PC-3 (cell line): ENCODE results near the gene CELF2. TPM values are rescaled to one million over a fixed set of nuclear protein-coding genes. Genes with fewer than 3 reads are reported as not detected.

Source experiments
- ATAC-seq: fragments of 200-7000 bp; cut with Tn5 transposase; 2 replicates; pipeline ENCODE4 v1.9.1; 2020; ENCODE audit warnings: mild to moderate bottlenecking, moderate library complexity
- BruUV-seq: library from RNA; stranded (reverse); fragments of 400-500 nt; replicated peaks from 2 replicates; lab custom pipeline; 2021; lab: Mats Ljungman, UMichigan
- CTCF ChIA-PET: fragments of 300-600 bp; sonication (Branson Sonifier 250); formaldehyde crosslinking; loops from one replicate; lab custom pipeline; 2022; ENCODE audit warnings: antibody characterized with exemption; lab: Charles Lee
- POLR2A ChIA-PET: fragments of 300-600 bp; sonication (Branson Sonifier 250); formaldehyde crosslinking; loops from one replicate; lab custom pipeline; 2022; ENCODE audit warnings: antibody characterized with exemption; ENCODE audit not compliant: unreplicated experiment; lab: Charles Lee
- DNase-seq: peaks from one replicate; pipeline ENCODE4 v3.0.0-alpha.2; 2015
- H2AFZ ChIP-seq: fragments of 300-600 bp; sonication (generic); 2 replicates; pipeline ENCODE4 v1.6.0; 2016; ENCODE audit warnings: antibody characterized with exemption, low read length
- H3F3A ChIP-seq: fragments of 300-600 bp; sonication (generic); one replicate; pipeline ENCODE4 v1.6.0; 2017; ENCODE audit warnings: antibody characterized with exemption, low read length, control low read depth, mild to moderate bottlenecking; ENCODE audit not compliant: unreplicated experiment
- H3K27ac ChIP-seq: fragments of 300-600 bp; sonication (generic); 2 replicates; pipeline ENCODE4 v1.5.1; 2016; ENCODE audit warnings: mild to moderate bottlenecking, low read length
- H3K27me3 ChIP-seq: fragments of 300-600 bp; sonication (generic); 2 replicates; pipeline ENCODE4 v1.6.1; 2016; ENCODE audit warnings: low read length, mixed read lengths
- H3K36me3 ChIP-seq: fragments of 300-600 bp; sonication (generic); 2 replicates; pipeline ENCODE4 v1.6.1; 2016; ENCODE audit warnings: low read depth, mixed run types, low read length, mixed read lengths
- H3K4me1 ChIP-seq: fragments of 300-600 bp; sonication (generic); 2 replicates; pipeline ENCODE4 v1.5.1; 2016; ENCODE audit warnings: low read length; ENCODE audit not compliant: insufficient read depth
- H3K4me2 ChIP-seq: fragments of 300-600 bp; sonication (generic); 2 replicates; pipeline ENCODE4 v1.6.0; 2016; ENCODE audit warnings: low read length
- H3K4me3 ChIP-seq: fragments of 300-600 bp; sonication (generic); 2 replicates; pipeline ENCODE4 v1.5.1; 2016; ENCODE audit warnings: mild to moderate bottlenecking, low read length, mixed read lengths
- H3K79me2 ChIP-seq: fragments of 300-600 bp; sonication (generic); 2 replicates; pipeline ENCODE4 v1.6.1; 2017; ENCODE audit warnings: low read length, mixed read lengths
- H3K9ac ChIP-seq: fragments of 300-600 bp; sonication (generic); 2 replicates; pipeline ENCODE4 v1.6.0; 2016; ENCODE audit warnings: mild to moderate bottlenecking, low read length
- H3K9me2 ChIP-seq: fragments of 300-600 bp; sonication (generic); replicated peaks from 2 replicates; pipeline ENCODE4 v1.6.1; 2016; ENCODE audit warnings: mixed run types, low read length, mixed read lengths
- H3K9me3 ChIP-seq: fragments of 300-600 bp; sonication (generic); 2 replicates; pipeline ENCODE4 v1.6.1; 2016; ENCODE audit warnings: low read length, mixed read lengths
- H4K20me1 ChIP-seq: fragments of 300-600 bp; sonication (generic); 2 replicates; pipeline ENCODE4 v1.6.1; 2016; ENCODE audit warnings: low read length, mixed read lengths
- EZH2 ChIP-seq: fragments of 300-600 bp; sonication (generic); IDR thresholded peaks from one replicate; pipeline ENCODE4 v1.6.1; 2017; ENCODE audit warnings: antibody characterized with exemption, mild to moderate bottlenecking, low read length; ENCODE audit not compliant: unreplicated experiment
- EZH2phosphoT487 ChIP-seq: fragments of 300-600 bp; sonication (generic); IDR thresholded peaks from 2 replicates; pipeline ENCODE4 v1.6.1; 2018; ENCODE audit warnings: mild to moderate bottlenecking, antibody characterized with exemption, low read length, borderline replicate concordance
- intact Hi-C: fragments of 100-400 bp; cut with micrococcal nuclease; formaldehyde crosslinking; loops from 2 replicates; pipeline ENCODE4 v1.9.0; 2023
- total RNA-seq: library from RNA; depleted of rRNA; stranded (reverse); fragments of >200 nt; gene quantifications from 2 replicates; pipeline ENCODE4 v1.2.3, GENCODE V29; 2014
- TF ChIP-seq, protein P1 (sequence below): fragments of 300-600 bp; sonication (generic); conservative IDR thresholded peaks from 2 replicates; pipeline ENCODE4 v1.5.1; 2017; ENCODE audit warnings: antibody characterized with exemption, low read depth, mild to moderate bottlenecking, low read length

Gene CELF2
- total RNA-seq, 1 experiment from 2014 or later = not detected

- CTCF ChIA-PET = no interaction called here
- BruUV-seq = no TSS peak
Observed at GRCh38 chr10:11066520-11066919, 48.8 kb downstream of the CELF2 start.

DNA sequence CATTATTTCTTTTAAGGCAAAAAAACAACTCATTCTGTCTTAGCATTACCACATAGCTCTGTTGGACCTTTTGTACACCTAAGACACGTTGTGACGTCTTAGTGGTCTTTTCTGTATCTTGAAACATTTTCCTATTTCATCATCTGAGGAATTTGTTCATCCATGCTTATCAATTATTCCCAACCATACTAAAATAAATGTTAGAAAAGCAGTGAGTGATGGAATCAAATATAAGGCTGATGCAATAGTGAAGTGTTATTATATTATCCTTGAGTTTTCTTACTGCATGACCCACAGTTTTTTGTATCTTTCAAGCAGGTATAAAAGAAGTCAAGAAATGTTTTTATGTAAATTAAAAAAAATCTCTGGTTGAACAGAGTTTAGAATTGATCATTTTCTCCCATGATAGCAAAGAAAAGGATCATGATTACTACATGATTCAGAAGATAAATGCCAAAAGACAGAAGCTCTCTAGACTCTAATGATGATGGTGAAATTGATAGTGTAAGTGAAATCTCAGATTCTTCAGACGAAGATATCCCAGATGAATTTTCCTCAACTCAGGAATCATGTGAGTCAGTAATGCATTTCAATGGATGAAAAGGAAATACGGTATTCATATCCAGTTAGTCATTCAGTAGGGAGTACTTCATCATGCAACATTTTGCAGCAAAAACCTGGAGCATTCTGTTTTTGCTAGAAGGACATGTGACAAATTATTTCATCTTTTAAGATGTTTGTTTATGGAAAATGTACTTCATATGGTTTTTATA, 51.4 kb downstream of the CELF2 start:
- no peaks in the 10 kb centered on the region for H3K36me3 ChIP-seq
- no TSS peak for BruUV-seq

More at GRCh38 chr10:11066520-11066919, 48.8 kb downstream of the CELF2 start:
- H3K4me3 ChIP-seq = no peak overlapping the region
- DNase-seq (no peak), ATAC-seq (no peak)
- intact Hi-C loops = no loop called here
- POLR2A ChIA-PET = no interaction called here
- TF ChIP-seq, protein P1, sequence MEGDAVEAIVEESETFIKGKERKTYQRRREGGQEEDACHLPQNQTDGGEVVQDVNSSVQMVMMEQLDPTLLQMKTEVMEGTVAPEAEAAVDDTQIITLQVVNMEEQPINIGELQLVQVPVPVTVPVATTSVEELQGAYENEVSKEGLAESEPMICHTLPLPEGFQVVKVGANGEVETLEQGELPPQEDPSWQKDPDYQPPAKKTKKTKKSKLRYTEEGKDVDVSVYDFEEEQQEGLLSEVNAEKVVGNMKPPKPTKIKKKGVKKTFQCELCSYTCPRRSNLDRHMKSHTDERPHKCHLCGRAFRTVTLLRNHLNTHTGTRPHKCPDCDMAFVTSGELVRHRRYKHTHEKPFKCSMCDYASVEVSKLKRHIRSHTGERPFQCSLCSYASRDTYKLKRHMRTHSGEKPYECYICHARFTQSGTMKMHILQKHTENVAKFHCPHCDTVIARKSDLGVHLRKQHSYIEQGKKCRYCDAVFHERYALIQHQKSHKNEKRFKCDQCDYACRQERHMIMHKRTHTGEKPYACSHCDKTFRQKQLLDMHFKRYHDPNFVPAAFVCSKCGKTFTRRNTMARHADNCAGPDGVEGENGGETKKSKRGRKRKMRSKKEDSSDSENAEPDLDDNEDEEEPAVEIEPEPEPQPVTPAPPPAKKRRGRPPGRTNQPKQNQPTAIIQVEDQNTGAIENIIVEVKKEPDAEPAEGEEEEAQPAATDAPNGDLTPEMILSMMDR = no peak
- TF ChIP-seq EZH2 (no peak), EZH2phosphoT487 (no peak)
- no peak overlapping the region for H2AFZ ChIP-seq
- H4K20me1 ChIP-seq = no peaks in the 10 kb centered on the region
- H3K36me3 ChIP-seq = no peaks in the 10 kb centered on the region
- no peak overlapping the region for H3K4me2 ChIP-seq
- H3K27ac ChIP-seq = no peak overlapping the region
- no peaks in the 10 kb centered on the region for H3K79me2 ChIP-seq
- no peaks in the 10 kb centered on the region for H3K9me3 ChIP-seq
- no peaks in the 10 kb centered on the region for H3K9me2 ChIP-seq
- no peaks in the 10 kb centered on the region for H3K27me3 ChIP-seq
- no peaks in the 10 kb centered on the region for H3F3A ChIP-seq
- no peak overlapping the region for H3K9ac ChIP-seq
- no peaks in the 10 kb centered on the region for H3K4me1 ChIP-seq

More for the DNA sequence above, 51.4 kb downstream of the CELF2 start:
- Histone ChIP-seq H2AFZ (no peak overlapping the region), H3K4me3 (no peak overlapping the region), H3K27ac (no peak overlapping the region), H3K9ac (no peak overlapping the region), H3K4me1 (no peaks in the 10 kb centered on the region), H3K9me3 (no peaks in the 10 kb centered on the region), H3F3A (no peaks in the 10 kb centered on the region), H3K4me2 (no peak overlapping the region), H4K20me1 (no peaks in the 10 kb centered on the region), H3K27me3 (no peaks in the 10 kb centered on the region), H3K79me2 (no peaks in the 10 kb centered on the region), H3K9me2 (no peaks in the 10 kb centered on the region)
- TF ChIP-seq EZH2 (no peak), EZH2phosphoT487 (no peak)
- TF ChIP-seq, protein P1 = no peak
- DNase-seq = no peak
- ChIA-PET CTCF (no interaction called here), POLR2A (no interaction called here)
- intact Hi-C loops = no loop called here
- no peak for ATAC-seq
